Activated CD8-positive, alpha-beta memory T cell treated with anti-CD3 and anti-CD28 coated beads for 1 hour (primary cell): ENCODE measurements around the gene OPTC.
"Not testable (repeated sequence)": the region's sequence is repeated elsewhere in the genome, so short reads cannot be mapped to it uniquely, and the experiment has no call there.

Experiments
- DNase-seq, 2 donors: peaks; one replicate each; pipeline ENCODE4 v3.0.0-alpha.2; 2020; ENCODE audit warnings: low read depth in 1 of 2; ENCODE audit errors: extremely low read depth in 1 of 2

OPTC gene

DNA sequence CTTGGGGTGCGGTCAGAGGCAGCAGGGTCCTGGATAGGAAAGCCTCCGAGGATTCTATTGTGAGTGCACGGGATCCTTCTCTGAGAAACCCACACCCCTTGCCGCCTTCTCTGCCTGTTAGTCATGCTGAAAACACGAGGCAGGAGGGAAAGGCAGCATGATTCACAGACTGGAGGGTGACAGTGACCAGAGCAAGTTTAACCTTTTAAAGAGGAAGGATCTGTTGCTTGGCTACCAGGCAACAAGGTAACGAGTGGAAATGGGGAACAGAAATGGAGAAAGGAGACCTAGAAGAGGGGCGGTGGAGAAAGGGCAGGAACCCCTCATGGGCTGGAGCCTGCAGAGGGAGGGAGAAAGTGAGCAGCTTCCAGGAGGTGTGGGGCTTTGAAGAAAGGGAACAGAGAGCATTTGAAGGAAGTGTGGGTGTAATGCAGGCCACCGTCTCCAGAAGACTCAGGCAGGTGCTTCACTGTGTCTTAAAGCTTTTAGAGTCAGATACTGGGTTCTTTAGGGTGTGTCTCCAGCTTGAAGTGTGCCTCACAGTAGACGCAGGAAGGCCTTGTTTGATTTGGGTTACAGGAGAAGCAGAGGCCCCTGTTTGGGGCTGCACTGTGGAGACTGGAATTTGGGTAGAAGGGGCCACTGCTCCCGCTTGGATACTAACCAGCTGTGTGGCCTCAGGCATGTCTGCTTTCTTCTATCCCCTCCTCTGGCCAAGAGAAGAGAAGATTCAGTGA is 19.1 kb downstream of the OPTC start:
- DNase-seq = no peak

DNA sequence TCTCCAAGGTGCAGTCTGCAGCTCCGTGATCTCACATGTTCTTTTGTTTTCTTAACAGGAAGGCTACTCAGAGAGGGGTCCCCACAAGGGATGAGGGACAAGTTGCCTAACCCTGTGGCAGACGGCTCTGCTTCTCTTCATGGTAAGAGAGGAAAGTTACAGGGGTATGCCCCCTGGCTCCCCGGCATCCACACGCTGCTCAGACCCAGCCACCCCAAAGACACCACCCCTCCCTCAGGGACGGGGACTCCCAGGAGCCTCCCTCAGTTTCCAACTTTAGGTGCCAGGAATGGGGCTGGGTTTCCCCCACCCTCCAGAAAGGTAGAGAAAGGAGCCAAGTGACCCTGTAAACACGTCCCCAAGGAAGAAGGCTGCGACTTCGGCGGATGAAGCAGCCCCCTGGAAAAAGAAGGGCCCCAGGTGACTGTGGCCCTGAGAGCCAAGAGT is 19.7 kb downstream of the OPTC start:
- DNase-seq = no peak

DNA sequence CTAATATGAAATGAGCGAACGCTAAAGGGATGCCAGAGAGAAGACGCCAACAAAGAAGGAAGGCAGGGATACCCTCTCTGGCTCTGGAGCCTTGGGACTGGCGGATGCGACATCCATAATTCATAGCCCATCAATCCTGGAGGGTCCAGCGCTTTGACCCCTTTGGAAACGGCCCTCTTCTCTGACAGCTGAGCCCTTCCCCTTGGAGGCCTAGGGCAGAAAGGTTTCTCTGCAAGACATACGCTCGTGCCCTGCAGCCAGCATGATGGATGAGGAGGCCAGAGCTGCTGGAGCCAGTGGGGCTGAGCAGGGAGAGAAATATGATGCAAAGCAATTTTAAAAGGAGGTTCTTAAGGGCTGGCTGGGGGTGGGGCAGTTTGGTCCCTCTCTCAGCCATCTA is 22.2 kb downstream of the OPTC start:
- DNase-seq = no peak

DNA sequence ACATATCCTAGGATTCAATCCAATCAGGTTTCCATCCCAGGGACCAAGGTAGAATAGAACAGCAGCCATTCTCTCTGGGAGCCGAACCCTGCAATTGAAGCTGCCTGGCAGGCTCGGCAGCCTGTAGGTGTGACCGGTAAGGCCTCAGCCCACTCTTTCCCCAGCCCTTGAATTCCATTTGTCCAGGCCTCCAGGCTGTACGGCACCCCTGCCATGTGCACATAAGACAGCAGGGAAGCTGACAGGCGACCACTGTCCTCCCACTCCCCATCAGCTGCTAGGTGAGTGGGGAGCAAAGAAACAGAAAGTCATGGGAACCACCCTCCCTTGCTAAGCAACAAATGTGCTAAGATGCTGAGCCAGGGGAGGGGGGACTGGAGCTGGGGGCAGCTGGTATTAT is 23.0 kb downstream of the OPTC start:
- no peak for DNase-seq

DNA sequence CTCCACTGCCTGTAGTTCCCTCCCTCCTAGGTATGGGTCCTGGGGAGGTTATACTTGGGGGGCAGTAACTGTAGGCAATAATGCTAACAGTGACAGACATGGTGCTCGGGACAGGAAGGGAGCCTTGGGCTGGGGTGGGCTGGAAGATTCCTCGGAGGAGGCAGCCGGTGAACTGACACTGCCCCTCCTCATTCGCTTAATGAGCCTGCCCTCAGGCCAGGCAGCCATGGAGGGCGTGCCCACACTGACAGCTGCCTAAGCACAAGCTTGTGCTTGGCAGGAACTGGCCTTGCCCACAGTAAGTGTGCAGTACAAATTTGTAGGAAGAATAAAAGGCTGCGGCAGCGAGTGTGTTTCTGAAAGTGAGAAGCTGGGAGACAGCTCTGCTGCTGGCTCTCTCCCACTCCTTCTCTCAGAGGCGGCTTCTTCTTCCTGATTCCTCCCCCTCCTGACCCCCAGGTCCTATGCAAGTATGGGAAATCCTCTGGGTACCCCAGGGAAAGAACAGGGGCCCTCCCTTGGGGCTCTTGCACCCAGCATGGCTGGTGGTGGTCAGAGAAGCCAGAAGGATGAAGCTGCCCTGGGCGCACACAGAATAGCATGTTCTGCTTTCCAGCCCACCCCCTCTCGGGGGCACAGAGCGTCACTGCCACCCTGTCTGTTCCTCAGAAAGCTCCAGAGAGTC is 23.6 kb downstream of the OPTC start:
- DNase-seq = no peak

- not testable (repeated sequence) for DNase-seq
Measured at GRCh38 chr1:203518139-203518538, 24.2 kb downstream of the OPTC start.

- no peak for DNase-seq
Measured at GRCh38 chr1:203518541-203518940, 24.6 kb downstream of the OPTC start.

DNA sequence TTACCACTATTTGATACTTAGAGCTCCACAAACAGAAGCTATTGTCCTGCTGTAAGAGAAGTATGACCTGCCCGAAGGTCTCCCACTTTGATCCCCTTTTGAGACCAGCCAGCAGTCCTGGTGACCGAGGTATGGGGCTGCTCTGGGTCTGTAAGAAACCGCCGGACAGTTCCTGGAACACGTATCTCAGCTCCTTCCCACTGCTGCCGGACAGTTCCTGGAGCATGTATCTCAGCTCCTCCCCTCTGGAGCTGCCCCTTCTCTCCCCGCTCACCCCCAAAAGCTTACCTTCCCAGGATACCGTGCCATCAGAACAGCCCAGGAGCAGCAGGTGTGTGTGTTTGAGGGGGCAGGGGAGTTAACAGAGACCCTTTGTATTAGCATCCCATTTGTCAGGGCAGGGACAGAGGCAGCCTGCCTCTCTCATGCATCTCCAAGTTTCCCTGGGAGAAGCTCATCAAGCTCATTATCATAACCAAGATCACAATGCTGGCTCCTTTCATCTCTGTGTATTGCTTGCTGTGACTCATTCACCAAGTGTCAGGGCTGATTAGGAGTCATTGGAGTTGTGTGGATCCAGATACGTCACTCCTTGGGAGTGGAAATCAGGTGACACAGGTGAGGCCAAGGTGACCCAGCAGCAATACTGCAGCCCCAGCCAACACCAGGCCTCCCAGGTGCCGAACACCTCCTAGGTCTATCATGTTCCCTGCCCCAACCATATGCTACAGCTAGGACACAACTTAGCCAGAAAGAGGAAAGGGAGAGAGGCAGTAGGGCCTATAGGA is 25.3 kb downstream of the OPTC start:
- DNase-seq = no peak

GRCh38 chr1:203519896-203520295 is 25.9 kb downstream of the OPTC start:
- no peak for DNase-seq

- DNase-seq = no peak
Measured at GRCh38 chr1:203520315-203520714, 26.4 kb downstream of the OPTC start.

GRCh38 chr1:203521074-203521794 is 27.3 kb downstream of the OPTC start:
- no peak for DNase-seq

GRCh38 chr1:203521812-203522211 is 27.9 kb downstream of the OPTC start:
- no peak for DNase-seq

DNA sequence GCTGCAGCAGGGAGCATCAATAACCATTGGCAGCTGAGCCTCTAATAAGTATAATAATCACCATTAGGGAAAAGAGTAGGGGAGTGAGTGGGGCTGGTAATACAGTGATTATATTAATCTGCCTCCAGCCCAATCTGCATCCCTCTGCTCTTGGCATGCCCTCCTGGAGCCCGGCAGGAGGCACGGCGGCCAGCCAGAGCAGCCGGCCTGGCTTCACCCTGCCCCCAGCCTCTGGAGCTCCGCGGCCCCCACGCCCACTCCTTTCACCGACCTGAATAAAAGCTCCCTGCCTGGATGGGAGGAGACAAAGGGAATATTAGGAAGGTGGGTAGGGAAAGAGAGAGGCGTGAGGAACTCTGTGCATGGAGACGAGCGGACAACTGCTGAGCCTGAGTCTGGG is 28.3 kb downstream of the OPTC start:
- no peak for DNase-seq

GRCh38 chr1:203523667-203524066 is 29.7 kb downstream of the OPTC start:
- no peak for DNase-seq

DNA sequence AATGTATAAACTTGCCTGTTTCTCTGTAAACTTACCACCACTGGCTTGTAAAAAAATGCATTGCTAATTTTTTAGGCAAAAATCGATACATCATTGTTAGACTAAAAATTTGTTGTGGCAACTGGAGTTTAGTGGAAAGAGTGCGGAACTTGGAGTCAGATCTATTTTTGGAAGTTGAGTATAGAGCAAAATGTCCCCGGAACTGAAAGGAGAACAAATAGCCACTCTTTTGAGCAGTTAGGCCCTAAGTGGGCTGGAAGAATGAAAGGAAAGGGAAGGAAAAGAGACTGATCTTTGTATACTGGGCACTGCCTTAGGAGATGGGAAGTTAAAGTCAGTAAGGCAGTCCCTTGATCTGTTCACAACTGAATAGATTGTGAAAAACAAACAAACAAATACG is 30.2 kb downstream of the OPTC start:
- DNase-seq = no peak

- no peak for DNase-seq
Measured at GRCh38 chr1:203524824-203525223, 30.9 kb downstream of the OPTC start.

DNA sequence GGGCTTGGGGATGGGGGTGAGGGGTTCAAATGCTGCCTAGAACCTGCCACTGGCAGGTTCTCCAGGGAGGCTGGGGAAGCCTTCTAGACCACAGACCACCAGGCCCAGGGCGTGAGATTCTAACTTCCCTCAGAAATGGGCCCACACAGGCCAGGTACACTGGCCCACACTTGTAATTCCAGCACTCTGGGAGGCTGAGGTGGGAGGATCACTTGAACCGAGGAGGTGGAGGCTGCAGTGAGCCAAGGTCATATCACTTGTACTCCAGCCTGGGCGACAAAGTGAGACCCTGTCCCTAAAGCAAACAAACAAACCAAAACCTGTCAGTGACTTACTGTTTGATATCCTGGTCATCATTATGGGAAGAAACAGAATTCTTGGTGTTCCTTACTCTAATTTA is 31.7 kb downstream of the OPTC start:
- DNase-seq = no peak

DNA sequence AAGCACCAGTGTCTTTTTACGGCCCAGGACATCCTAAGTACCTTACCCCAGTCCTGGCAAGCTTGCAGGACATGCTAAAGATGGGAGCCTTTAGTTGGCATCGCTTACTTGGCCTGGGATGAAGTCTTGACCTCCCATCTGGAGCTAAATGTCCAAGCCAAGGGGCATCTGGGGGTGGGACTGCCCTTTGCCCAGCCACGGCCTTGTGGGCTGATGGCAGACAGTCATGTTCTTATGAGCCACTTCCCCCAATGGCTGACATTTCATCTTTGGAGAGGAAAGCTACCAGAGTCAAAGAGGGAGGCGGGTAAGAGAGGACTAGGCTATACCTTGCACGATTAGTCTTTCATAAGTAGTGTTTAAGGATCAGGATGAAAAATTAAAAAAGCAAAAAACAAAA is 32.2 kb downstream of the OPTC start:
- DNase-seq = no peak

DNA sequence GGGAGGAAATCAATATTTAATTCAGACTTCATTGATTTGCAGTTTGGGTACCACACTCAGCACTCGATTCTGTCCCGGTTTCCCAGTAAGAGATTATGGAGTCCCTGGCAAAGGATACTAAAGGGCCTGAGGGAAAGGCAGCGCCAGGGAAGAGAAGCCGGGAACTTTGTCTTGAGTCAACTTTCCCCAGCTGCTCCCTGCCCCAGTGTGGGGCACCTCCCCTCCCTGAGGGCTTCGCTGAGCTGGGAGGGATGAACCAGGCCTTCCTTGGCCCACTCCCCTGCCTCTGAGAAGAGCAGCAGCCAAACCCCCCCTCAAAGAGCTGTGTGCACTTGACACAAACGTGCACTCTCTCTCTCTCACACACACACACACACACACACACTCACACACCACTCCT is 32.6 kb downstream of the OPTC start:
- DNase-seq = no peak

- DNase-seq = no peak
Measured at GRCh38 chr1:203527013-203527412, 33.1 kb downstream of the OPTC start.

- no peak for DNase-seq
Measured at GRCh38 chr1:203528063-203528462, 34.1 kb downstream of the OPTC start.
